Body of pancreas (tissue), 4 donors: ENCODE data around the gene GPRIN3. TPM values are rescaled to one million over a fixed set of nuclear protein-coding genes. Genes with fewer than 3 reads are reported as not detected.

ENCODE experiments used
- ATAC-seq: fragments of 150-250 bp; one replicate; pipeline ENCODE4 v1.9.1; 2016
- DNase-seq, 4 donors: peaks; one replicate each; pipeline ENCODE4 v3.0.0-alpha.2; 2019
- H3K27ac ChIP-seq, 4 donors: fragments of 200-600 bp; sonication (generic); 1 replicate in 3 of 4; 2 replicates in 1 of 4; pipeline versions ENCODE4 v1.5.1 to v1.6.1; 2016 to 2019; ENCODE audit warnings: mild to moderate bottlenecking in 1 of 4, mixed read lengths in 1 of 4, moderate library complexity in 1 of 4
- H3K27me3 ChIP-seq, 2 donors: fragments of 200-600 bp; sonication (generic); one replicate each; pipeline ENCODE4 v1.6.0; 2016; ENCODE audit warnings: mild to moderate bottlenecking in 1 of 2
- H3K36me3 ChIP-seq, 2 donors: fragments of 200-600 bp; sonication (generic); replicated peaks in 1 of 2; 2 replicates each; pipeline ENCODE4 v1.5.1; 2016; ENCODE audit warnings: low read depth in 2 of 2; ENCODE audit not compliant: insufficient read depth in 1 of 2
- H3K4me1 ChIP-seq: fragments of 200-600 bp; sonication (generic); one replicate; pipeline ENCODE4 v1.6.0; 2016
- H3K4me3 ChIP-seq, 2 donors: fragments of 200-600 bp; sonication (generic); 1 replicate in 1 of 2; 2 replicates in 1 of 2; pipeline ENCODE4 v1.5.1; 2016 to 2019
- H3K9me3 ChIP-seq, 3 donors: fragments of 200-600 bp; sonication (generic); 1 replicate in 2 of 3; 2 replicates in 1 of 3; pipeline ENCODE4 v1.5.1; 2016
- CTCF ChIP-seq, 7 experiments: fragments of 450-650 bp in 4 of 7; fragments of 200-600 bp in 3 of 7; sonication (generic) in 3 of 7; IDR thresholded peaks; one replicate each; pipeline ENCODE4 v1.5.1; 2016 to 2019; ENCODE audit warnings: antibody characterized with exemption in 7 of 7
- POLR2A ChIP-seq, 3 donors: fragments of 450-650 bp; IDR thresholded peaks; one replicate each; pipeline ENCODE4 v1.6.1; 2016; ENCODE audit warnings: antibody characterized with exemption in 3 of 3, mild to moderate bottlenecking in 2 of 3
- WGBS, 2 donors: methylation state at CpG; one replicate each; pipeline ENCODE4 v1.1.5; 2017; 5-methylcytosine and 5-hydroxymethylcytosine counted together
- intact Hi-C: fragments of 100-400 bp; cut with DNase I; formaldehyde crosslinking; loops from one replicate; pipeline ENCODE4 v1.15.1; 2023
- total RNA-seq, 2 donors: library from RNA; depleted of rRNA; stranded (reverse); fragments of >200 nt; gene quantifications; one replicate each; pipeline ENCODE4 v1.1.0, GENCODE V29; 2016

GPRIN3 gene
- total RNA-seq, 2 donors from 2014 or later, result 5.3 to 9.3 TPM

GRCh38 chr4:89305028-89305427, 2.6 kb downstream of the GPRIN3 start:
- DNase-seq (no peak), ATAC-seq (no peak)
- H3K4me3 ChIP-seq, result no peak overlapping the region
- H3K4me1 ChIP-seq, result peaks cover 57% of the 10 kb centered on the region
- TF ChIP-seq CTCF (IDR thresholded peaks at IDR 0.05) (no peak), POLR2A (IDR thresholded peaks at IDR 0.05) (no peak)
- intact Hi-C loops, result no loop called here
- H3K27ac ChIP-seq, result peak overlapping the region in 3 of 4 donors; percentile 76 to 84 (median 81)
- no peaks in the 10 kb centered on the region for H3K9me3 ChIP-seq
- WGBS, 2 donors, result 34 to 45% methylated on average over 3 of the region's 3 CpGs
- no peaks in the 10 kb centered on the region for H3K36me3 ChIP-seq
- H3K27me3 ChIP-seq, result no peaks in the 10 kb centered on the region

DNA sequence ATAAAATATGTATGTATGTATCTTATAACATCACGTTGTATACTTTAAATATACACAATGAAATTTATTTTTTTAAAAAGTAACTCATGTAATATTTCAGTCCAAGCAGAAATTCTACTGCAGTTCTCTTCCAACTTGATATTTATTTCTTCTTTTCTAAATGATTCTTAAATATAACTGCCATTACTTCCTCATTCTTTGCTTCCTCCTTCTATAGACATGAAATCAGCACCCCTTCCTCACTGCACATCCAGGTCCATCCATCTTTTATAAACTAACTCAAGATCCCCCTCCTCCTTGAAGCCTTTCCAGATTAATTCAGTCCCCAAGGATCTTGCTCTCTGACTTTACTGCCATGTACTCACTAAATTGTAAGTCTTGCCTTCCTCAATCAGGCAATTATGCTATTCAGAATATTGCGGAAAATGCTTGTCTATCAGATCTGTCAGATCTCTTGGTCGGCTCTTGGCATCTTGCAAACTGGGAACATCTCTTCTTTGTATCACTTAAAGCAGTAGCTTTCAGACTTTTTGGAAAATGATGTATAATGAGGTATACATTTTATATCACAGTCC, 3.7 kb downstream of the GPRIN3 start:
- no peak overlapping the region for H3K4me3 ChIP-seq
- TF ChIP-seq POLR2A (IDR thresholded peaks at IDR 0.05) (no peak), CTCF (IDR thresholded peaks at IDR 0.05) (no peak)
- no peaks in the 10 kb centered on the region for H3K27me3 ChIP-seq
- DNase-seq (no peak), ATAC-seq (no peak)
- H3K4me1 ChIP-seq, result peaks cover 64% of the 10 kb centered on the region
- 72 to 76% methylated on average over 3 of the region's 3 CpGs for WGBS, 2 donors
- H3K9me3 ChIP-seq, result no peaks in the 10 kb centered on the region
- H3K36me3 ChIP-seq, result no peaks in the 10 kb centered on the region
- intact Hi-C loops, result no loop called here
- peak overlapping the region in 2 of 4 donors; percentile 24 to 26 for H3K27ac ChIP-seq

DNA sequence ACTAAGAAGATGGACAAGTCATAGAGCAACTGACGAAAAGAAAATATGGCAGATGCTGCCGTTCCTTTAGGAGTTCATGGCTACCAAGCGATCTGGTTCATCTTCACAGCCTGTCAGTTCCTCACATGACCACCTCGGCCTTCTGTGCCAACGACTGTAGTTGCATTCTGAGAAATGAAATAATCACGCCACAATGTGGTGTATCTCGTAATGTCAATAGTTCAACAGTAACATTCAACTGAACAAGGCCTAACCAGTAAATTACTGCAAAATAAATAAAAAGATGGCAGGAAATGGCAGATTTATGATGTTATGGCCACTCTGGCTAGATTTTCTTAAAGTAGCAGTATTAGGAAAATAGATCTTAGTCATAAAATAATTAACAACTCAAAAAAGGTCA, 4.4 kb downstream of the GPRIN3 start:
- Histone ChIP-seq H3K9me3 (no peaks in the 10 kb centered on the region), H3K27me3 (no peaks in the 10 kb centered on the region), H3K27ac (peak overlapping the region in 3 of 4 donors; percentile 11 to 40 (median 37)), H3K4me1 (peaks cover 62% of the 10 kb centered on the region), H3K36me3 (no peaks in the 10 kb centered on the region), H3K4me3 (no peak overlapping the region)
- DNase-seq, result peak; percentile 28 to 53 (median 40)
- TF ChIP-seq POLR2A (IDR thresholded peaks at IDR 0.05) (no peak), CTCF (IDR thresholded peaks at IDR 0.05) (peak in 2 of 7 experiments; percentile 3 to 12)
- 42 to 52% methylated on average over 7 of the region's 7 CpGs for WGBS, 2 donors
- no peak for ATAC-seq
- intact Hi-C loops, result no loop called here

DNA sequence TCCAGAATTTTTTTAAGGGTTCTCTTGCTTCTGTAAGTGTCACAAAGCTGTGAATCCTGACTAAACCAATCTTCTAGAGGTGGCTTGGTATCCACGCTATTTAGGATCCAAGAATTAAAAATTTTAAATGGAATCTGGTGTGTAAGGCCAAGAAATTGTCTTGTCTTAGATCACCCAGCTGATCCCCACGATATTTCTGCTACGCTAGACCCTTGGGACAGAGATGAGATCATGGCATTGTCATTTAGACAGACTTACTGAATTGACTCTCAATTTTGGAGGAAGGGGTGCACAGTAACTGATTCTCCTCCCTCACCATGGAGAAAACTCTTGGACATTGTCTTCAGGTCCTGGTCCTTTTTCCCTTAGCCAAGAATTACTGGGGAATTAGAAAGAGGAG, 5.7 kb downstream of the GPRIN3 start:
- TF ChIP-seq POLR2A (IDR thresholded peaks at IDR 0.05) (no peak), CTCF (IDR thresholded peaks at IDR 0.05) (no peak)
- Histone ChIP-seq H3K27ac (peak overlapping the region in 3 of 4 donors; percentile 4 to 40 (median 11)), H3K36me3 (no peaks in the 10 kb centered on the region), H3K9me3 (no peaks in the 10 kb centered on the region), H3K4me3 (no peak overlapping the region), H3K4me1 (peaks cover 73% of the 10 kb centered on the region), H3K27me3 (no peaks in the 10 kb centered on the region)
- ATAC-seq (no peak), DNase-seq (no peak)
- intact Hi-C loops, result no loop called here
- 74 to 76% methylated on average over 3 of the region's 3 CpGs for WGBS, 2 donors

GRCh38 chr4:89301003-89301402, 6.6 kb downstream of the GPRIN3 start:
- peaks cover 73% of the 10 kb centered on the region for H3K4me1 ChIP-seq
- intact Hi-C loops, result no loop called here
- H3K9me3 ChIP-seq, result no peaks in the 10 kb centered on the region
- H3K27me3 ChIP-seq, result no peaks in the 10 kb centered on the region
- ATAC-seq (no peak), DNase-seq (no peak)
- WGBS, 2 donors, result 68 to 71% methylated on average over 1 of the region's 1 CpG
- H3K27ac ChIP-seq, result peak overlapping the region in 2 of 4 donors; percentile 91 to 93
- no peak for TF ChIP-seq POLR2A (IDR thresholded peaks at IDR 0.05)
- TF ChIP-seq CTCF (IDR thresholded peaks at IDR 0.05), result no peak
- H3K4me3 ChIP-seq, result no peak overlapping the region
- no peaks in the 10 kb centered on the region for H3K36me3 ChIP-seq
